NB4 (cell line): ENCODE measurements around the gene MYO9B.

ENCODE experiments used
- DNase-seq: peaks from one replicate; pipeline ENCODE4 v3.0.0; 2010; ENCODE audit warnings: low read depth
- H3K4me3 ChIP-seq: one replicate; pipeline ENCODE4 v1.5.1; 2011; ENCODE audit warnings: mild to moderate bottlenecking, low read depth, low read length, moderate library complexity
- MAX ChIP-seq: IDR thresholded peaks from 2 replicates; pipeline ENCODE4 v1.6.1; 2011; ENCODE audit warnings: low read depth, low read length
- MYC ChIP-seq: IDR thresholded peaks from 2 replicates; pipeline ENCODE4 v1.6.1; 2011; ENCODE audit warnings: low read depth, low read length
- POLR2A ChIP-seq: IDR thresholded peaks from 2 replicates; pipeline ENCODE4 v1.6.1; 2011; ENCODE audit warnings: mild to moderate bottlenecking; ENCODE audit not compliant: insufficient read length; ENCODE audit errors: extremely low read depth
- TF ChIP-seq, protein P1 (sequence below): IDR thresholded peaks from one replicate; pipeline ENCODE4 v1.5.1; 2012; ENCODE audit warnings: low read depth, low read length

MYO9B gene

DNA sequence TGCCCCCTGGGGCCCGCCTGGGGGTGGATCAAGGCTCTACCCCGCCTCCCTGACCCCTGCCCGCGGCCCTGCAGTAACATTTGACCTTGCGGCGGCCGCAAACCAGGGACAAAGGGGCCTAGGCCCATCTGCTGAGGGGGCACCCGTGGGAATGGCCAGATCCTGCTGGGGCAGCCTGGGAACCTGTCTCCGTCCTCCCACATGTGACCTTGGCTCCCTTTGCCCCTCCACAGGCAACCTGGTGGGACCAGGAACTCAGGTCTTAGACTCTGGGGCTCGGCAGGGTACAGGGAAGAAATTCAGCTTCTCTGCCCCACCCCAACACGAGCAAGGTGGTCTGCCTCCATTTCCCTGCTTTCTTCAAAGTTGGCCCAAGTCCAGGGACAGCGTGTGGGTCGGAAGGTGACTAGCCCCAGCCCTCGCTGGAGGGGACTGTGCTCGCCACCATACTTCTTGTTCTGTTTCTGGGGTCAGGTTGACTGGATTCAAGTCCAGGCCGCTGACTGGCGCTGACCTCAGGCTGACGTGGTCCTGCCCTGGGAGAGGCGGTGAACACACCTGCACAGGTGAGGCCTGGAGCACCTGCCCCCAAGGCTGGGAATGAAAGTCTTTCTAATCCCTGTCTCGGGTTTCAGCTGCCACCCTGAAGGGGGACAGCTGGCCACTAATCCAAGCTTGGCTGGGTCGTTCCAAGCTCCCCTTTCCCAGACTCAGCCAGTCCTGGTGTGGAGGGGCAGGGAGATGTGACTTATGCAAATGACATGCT is 172.6 kb downstream of the MYO9B start:
- no peak overlapping the region for H3K4me3 ChIP-seq
- DNase-seq = no peak

DNA sequence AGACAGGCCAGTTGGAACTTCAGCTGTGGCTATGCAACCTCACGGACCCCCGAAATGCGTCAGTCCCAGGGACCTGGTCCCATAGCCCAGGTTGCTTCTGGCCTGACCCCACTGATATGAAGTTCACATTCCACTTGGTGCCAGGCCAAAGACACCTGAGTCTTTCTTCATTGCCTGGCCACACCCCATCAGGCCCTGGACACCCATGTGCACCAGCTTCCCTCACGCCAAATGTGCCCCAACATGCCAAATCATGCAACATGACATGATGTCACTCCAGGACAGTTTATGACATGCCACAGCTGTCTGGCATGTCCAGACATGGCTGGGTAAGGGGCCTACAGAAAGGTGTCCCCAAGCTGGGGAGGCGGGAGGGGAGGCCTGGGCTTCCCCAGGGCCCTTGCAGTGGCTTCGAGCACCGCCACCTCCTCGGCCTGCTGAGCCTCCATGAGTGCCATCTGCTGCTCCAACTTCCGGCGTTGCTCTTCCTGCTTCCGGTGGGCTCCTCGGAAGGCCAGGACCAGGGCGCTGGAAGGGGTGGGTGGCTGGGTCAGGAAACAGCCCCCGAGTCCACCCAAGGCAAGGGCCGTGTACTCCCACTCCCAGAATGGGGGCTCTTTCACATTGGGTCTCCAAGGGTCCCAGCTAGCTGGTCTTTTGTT is 174.4 kb downstream of the MYO9B start:
- DNase-seq = no peak

More for the DNA sequence above, 172.6 kb downstream of the MYO9B start:
- TF ChIP-seq MAX (no peak), POLR2A (no peak)
- TF ChIP-seq, protein P1, sequence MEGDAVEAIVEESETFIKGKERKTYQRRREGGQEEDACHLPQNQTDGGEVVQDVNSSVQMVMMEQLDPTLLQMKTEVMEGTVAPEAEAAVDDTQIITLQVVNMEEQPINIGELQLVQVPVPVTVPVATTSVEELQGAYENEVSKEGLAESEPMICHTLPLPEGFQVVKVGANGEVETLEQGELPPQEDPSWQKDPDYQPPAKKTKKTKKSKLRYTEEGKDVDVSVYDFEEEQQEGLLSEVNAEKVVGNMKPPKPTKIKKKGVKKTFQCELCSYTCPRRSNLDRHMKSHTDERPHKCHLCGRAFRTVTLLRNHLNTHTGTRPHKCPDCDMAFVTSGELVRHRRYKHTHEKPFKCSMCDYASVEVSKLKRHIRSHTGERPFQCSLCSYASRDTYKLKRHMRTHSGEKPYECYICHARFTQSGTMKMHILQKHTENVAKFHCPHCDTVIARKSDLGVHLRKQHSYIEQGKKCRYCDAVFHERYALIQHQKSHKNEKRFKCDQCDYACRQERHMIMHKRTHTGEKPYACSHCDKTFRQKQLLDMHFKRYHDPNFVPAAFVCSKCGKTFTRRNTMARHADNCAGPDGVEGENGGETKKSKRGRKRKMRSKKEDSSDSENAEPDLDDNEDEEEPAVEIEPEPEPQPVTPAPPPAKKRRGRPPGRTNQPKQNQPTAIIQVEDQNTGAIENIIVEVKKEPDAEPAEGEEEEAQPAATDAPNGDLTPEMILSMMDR = no peak

DNA sequence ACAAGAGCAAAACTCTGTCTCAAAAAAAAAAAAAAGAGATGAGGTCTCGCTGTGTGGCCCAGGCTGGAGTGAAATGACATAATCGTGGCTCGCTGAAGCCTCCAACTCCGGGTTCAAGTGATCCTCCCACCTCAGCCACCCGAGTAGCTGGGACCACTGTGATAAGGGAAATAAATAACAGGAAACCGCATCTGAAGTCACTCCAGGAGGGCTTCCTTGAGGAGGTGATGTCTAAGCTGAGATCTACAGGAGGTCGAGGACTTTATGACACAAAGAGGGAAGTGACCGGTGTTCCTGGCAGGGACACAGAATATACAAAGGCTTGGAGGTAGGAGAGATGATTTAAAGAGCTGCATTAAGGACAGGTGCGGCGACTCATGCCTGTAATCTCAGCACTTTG is 179.1 kb downstream of the MYO9B start:
- peak; percentile 60 for DNase-seq
- no peak overlapping the region for H3K4me3 ChIP-seq
- TF ChIP-seq POLR2A (no peak), MAX (no peak), MYC (no peak)

More for the DNA sequence above, 174.4 kb downstream of the MYO9B start:
- H3K4me3 ChIP-seq = no peak overlapping the region
- TF ChIP-seq POLR2A = no peak
- TF ChIP-seq MYC = no peak
- no peak for TF ChIP-seq MAX
- TF ChIP-seq, protein P1 = no peak

- no peak overlapping the region for H3K4me3 ChIP-seq
- TF ChIP-seq POLR2A (no peak), MAX (no peak), MYC (no peak)
- TF ChIP-seq, protein P1 = no peak
- no peak for DNase-seq
Observed at GRCh38 chr19:17255150-17255621, 179.6 kb downstream of the MYO9B start.

DNA sequence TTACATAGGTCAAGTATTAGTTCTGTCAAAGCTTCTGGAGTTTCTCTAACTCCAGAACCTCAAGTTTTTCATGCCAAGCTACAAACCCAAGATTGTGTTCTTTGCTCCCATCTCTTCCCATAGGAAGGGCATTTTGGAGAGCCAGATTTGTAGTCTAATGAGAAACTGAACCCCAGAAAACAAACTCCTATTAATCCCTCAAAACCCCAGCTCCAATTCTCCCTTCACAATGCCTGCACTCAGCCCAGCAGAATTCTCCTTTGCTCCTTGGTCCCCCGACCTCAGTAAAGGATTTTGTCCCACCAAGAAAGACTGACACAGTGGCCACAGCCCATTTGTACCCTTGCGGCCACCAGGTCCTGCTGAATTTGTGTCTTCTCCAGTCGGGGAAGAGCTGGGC is 180.6 kb downstream of the MYO9B start:
- H3K4me3 ChIP-seq = no peak overlapping the region
- no peak for TF ChIP-seq MYC
- TF ChIP-seq POLR2A = no peak
- no peak for TF ChIP-seq MAX
- TF ChIP-seq, protein P1 = no peak
- DNase-seq = no peak

- no peak overlapping the region for H3K4me3 ChIP-seq
- TF ChIP-seq, protein P1 = no peak
- TF ChIP-seq MYC = no peak
- no peak for TF ChIP-seq POLR2A
- TF ChIP-seq MAX = no peak
- no peak for DNase-seq
Observed at GRCh38 chr19:17259118-17259780, 183.7 kb downstream of the MYO9B start.
